ENCODE results near the gene NLRC5. TPM values are rescaled to one million over a fixed set of nuclear protein-coding genes. Genes with fewer than 3 reads are reported as not detected.

NLRC5 gene
- total and polyA plus RNA-seq, 4 donors, result 23.9 to 46.4 (median 31.1) TPM

GRCh38 chr16:57110937-57111336 lies 121.6 kb downstream of the NLRC5 start:
- H3K36me3 ChIP-seq (ENCODE audit: control insufficient read depth in 4 of 4, insufficient read depth in 4 of 4, low read length in 4 of 4), result peaks cover 0 to 15% (median 5%) of the 10 kb centered on the region in 4 donors
- WGBS, 2 donors, result 94 to 99% methylated on average over 4 of the region's 4 CpGs
- H3K27me3 ChIP-seq (ENCODE audit: control insufficient read depth in 3 of 3, insufficient read depth in 3 of 3, low read length in 2 of 3), result no peaks in the 10 kb centered on the region
- ATAC-seq (ENCODE audit: insufficient read depth, low FRiP score), result no peak
- H3K4me3 ChIP-seq, result no peak overlapping the region
- no peak overlapping the region for H3K9ac ChIP-seq (ENCODE audit: insufficient read depth in 1 of 2, low read length in 2 of 2)
- no peak for TF ChIP-seq CTCF (IDR thresholded peaks at IDR 0.05; ENCODE audit: control extremely low read depth, extremely low read depth)
- peaks cover 0 to 18% (median 4%) of the 10 kb centered on the region in 5 donors for H3K4me1 ChIP-seq (ENCODE audit: control insufficient read depth in 5 of 5, insufficient read depth in 5 of 5, low read length in 5 of 5)
- DNase-seq, result no peak
- no peaks in the 10 kb centered on the region for H3K9me3 ChIP-seq (ENCODE audit: control insufficient read depth in 4 of 4, insufficient read depth in 3 of 4, low read length in 3 of 4)
- H3K27ac ChIP-seq (ENCODE audit: low read depth in 1 of 2, low read length in 1 of 2), result no peak overlapping the region

GRCh38 chr16:57111420-57111819 lies 122.1 kb downstream of the NLRC5 start:
- Histone ChIP-seq H3K9ac (ENCODE audit: insufficient read depth in 1 of 2, low read length in 2 of 2) (no peak overlapping the region), H3K4me3 (no peak overlapping the region), H3K27ac (ENCODE audit: low read depth in 1 of 2, low read length in 1 of 2) (no peak overlapping the region), H3K9me3 (ENCODE audit: control insufficient read depth in 4 of 4, insufficient read depth in 3 of 4, low read length in 3 of 4) (no peaks in the 10 kb centered on the region), H3K36me3 (ENCODE audit: control insufficient read depth in 4 of 4, insufficient read depth in 4 of 4, low read length in 4 of 4) (peaks cover 0 to 18% (median 6%) of the 10 kb centered on the region in 4 donors), H3K4me1 (ENCODE audit: control insufficient read depth in 5 of 5, insufficient read depth in 5 of 5, low read length in 5 of 5) (peaks cover 0 to 20% (median 4%) of the 10 kb centered on the region in 5 donors), H3K27me3 (ENCODE audit: control insufficient read depth in 3 of 3, insufficient read depth in 3 of 3, low read length in 2 of 3) (no peaks in the 10 kb centered on the region)
- ATAC-seq (ENCODE audit: insufficient read depth, low FRiP score) (no peak), DNase-seq (no peak)
- 81 to 96% methylated on average over 2 of the region's 2 CpGs for WGBS, 2 donors
- no peak for TF ChIP-seq CTCF (IDR thresholded peaks at IDR 0.05; ENCODE audit: control extremely low read depth, extremely low read depth)

GRCh38 chr16:57112403-57113041 lies 123.2 kb downstream of the NLRC5 start:
- Histone ChIP-seq H3K4me1 (ENCODE audit: control insufficient read depth in 5 of 5, insufficient read depth in 5 of 5, low read length in 5 of 5) (peaks cover 0 to 17% (median 3%) of the 10 kb centered on the region in 5 donors), H3K27me3 (ENCODE audit: control insufficient read depth in 3 of 3, insufficient read depth in 3 of 3, low read length in 2 of 3) (no peaks in the 10 kb centered on the region), H3K4me3 (no peak overlapping the region), H3K36me3 (ENCODE audit: control insufficient read depth in 4 of 4, insufficient read depth in 4 of 4, low read length in 4 of 4) (peaks cover 0 to 28% (median 8%) of the 10 kb centered on the region in 4 donors), H3K27ac (ENCODE audit: low read depth in 1 of 2, low read length in 1 of 2) (peak overlapping the region in 1 of 2 donors; percentile 18), H3K9me3 (ENCODE audit: control insufficient read depth in 4 of 4, insufficient read depth in 3 of 4, low read length in 3 of 4) (no peaks in the 10 kb centered on the region), H3K9ac (ENCODE audit: insufficient read depth in 1 of 2, low read length in 2 of 2) (no peak overlapping the region)
- no peak for ATAC-seq (ENCODE audit: insufficient read depth, low FRiP score)
- TF ChIP-seq CTCF (IDR thresholded peaks at IDR 0.05; ENCODE audit: control extremely low read depth, extremely low read depth), result no peak
- 75 to 81% methylated on average over 10 of the region's 10 CpGs for WGBS, 2 donors
- DNase-seq, result peak in 1 of 3 donors; percentile 26

All from lung (tissue), 12 donors.